ENCODE data around the gene NCKAP5. TPM values are rescaled to one million over a fixed set of nuclear protein-coding genes. Genes with fewer than 3 reads are reported as not detected.

NCKAP5 gene
- total and polyA plus RNA-seq, 9 of the 15 experiments (the other 6 are each of a cell fraction or from before 2014, with no cell fraction given) = not detected

DNA sequence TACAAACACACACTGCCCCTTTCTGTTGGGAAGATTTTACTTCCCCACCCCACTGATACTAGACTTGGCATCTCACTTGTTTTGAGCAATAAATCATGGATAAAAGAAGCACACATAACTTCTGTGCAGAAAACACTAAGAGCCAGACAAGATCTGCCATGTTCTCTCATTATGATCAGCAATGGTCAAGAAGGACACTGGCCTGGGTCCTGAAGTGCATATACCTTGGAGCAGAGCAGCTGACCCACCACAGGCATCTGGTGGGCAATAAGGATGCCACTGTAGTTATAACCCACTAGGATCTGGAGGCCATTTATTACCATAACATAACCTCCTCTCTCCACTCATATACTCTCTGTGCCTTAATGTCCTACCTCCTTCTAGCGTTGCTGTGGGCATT lies 338.3 kb downstream of the NCKAP5 start:
- CTCF ChIA-PET (ENCODE audit: low intra/inter-chr PET ratio) = no interaction called here
- POLR2A ChIA-PET = no interaction called here
- Histone ChIP-seq H3K9me1 (ENCODE audit: control insufficient read depth, insufficient read depth, low read length) (no peaks in the 10 kb centered on the region), H3K9ac (ENCODE audit: insufficient read depth in 1 of 2, low read depth in 2 of 2, low read length in 2 of 2) (no peak overlapping the region), H3K4me2 (ENCODE audit: insufficient read depth, low read length) (no peak overlapping the region), H3K4me3 (no peak overlapping the region), H3K36me3 (ENCODE audit: control insufficient read depth, insufficient read depth, low read length) (no peaks in the 10 kb centered on the region), H3K79me2 (ENCODE audit: control insufficient read depth, insufficient read depth, low read length) (no peaks in the 10 kb centered on the region), H2AFZ (ENCODE audit: low read depth, low read length) (no peak overlapping the region), H4K20me1 (replicated peaks; ENCODE audit: control insufficient read depth, insufficient read depth, low read length) (no peaks in the 10 kb centered on the region), H3K4me1 (replicated peaks in 1 of 2; ENCODE audit: control insufficient read depth in 2 of 2, insufficient read depth in 2 of 2, low read length in 2 of 2) (no peaks in the 10 kb centered on the region), H3K27ac (ENCODE audit: extremely low read depth, low read depth, low read length) (no peak overlapping the region), H3K27me3 (ENCODE audit: control insufficient read depth in 2 of 2, insufficient read depth in 2 of 2, low read length in 2 of 2) (no peaks in the 10 kb centered on the region), H3K9me3 (replicated peaks; ENCODE audit: control insufficient read depth, insufficient read depth, low read depth, low read length) (no peaks in the 10 kb centered on the region)
- ATAC-seq = no peak
- FAIRE-seq = no peak
- DNase-seq (ENCODE audit: extremely low read depth in 1 of 4, low spot score in 3 of 4) = no peak
- TF ChIP-seq ARID3A (IDR thresholded peaks at IDR 0.05; ENCODE audit: borderline replicate concordance, low read depth, low read length) = no peak
- TF ChIP-seq ZNF347 (CRISPR knock-in tag; IDR thresholded peaks at IDR 0.05; ENCODE audit: low read depth) = no peak
- TF ChIP-seq, protein P1, sequence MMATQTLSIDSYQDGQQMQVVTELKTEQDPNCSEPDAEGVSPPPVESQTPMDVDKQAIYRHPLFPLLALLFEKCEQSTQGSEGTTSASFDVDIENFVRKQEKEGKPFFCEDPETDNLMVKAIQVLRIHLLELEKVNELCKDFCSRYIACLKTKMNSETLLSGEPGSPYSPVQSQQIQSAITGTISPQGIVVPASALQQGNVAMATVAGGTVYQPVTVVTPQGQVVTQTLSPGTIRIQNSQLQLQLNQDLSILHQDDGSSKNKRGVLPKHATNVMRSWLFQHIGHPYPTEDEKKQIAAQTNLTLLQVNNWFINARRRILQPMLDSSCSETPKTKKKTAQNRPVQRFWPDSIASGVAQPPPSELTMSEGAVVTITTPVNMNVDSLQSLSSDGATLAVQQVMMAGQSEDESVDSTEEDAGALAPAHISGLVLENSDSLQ (IDR thresholded peaks at IDR 0.05) = no peak
- TF ChIP-seq CREM (IDR thresholded peaks at IDR 0.05; ENCODE audit: low read depth) = no peak
- no peak for TF ChIP-seq SETDB1 (IDR thresholded peaks at IDR 0.05; ENCODE audit: low read length)
- no peak for TF ChIP-seq POLR2AphosphoS2 (IDR thresholded peaks at IDR 0.05; ENCODE audit: low read length)
- no peak for TF ChIP-seq MCM7 (IDR thresholded peaks at IDR 0.05)
- TF ChIP-seq ELF4 (CRISPR knock-in tag; IDR thresholded peaks at IDR 0.05) = no peak
- TF ChIP-seq BRF2 (IDR thresholded peaks at IDR 0.05; ENCODE audit: borderline replicate concordance, insufficient read depth, insufficient read length) = no peak
- TF ChIP-seq THRB (CRISPR knock-in tag; conservative IDR thresholded peaks at IDR 0.05) = no peak
- BruUV-seq (replicated peaks) = no TSS peak
- in situ Hi-C loops (cut with MboI) = no loop called here
- intact Hi-C loops (cut with micrococcal nuclease) = no loop called here
- WGBS (ENCODE audit: insufficient coverage, low coverage, missing lambda C conversion rate) = 0% methylated on average over 1 of the region's 1 CpG

All from K562 (cell line).